Measurements from ENCODE around the gene IGFBP3.

Gene IGFBP3

GRCh38 chr7:45894665-45895062 lies 26.4 kb downstream of the IGFBP3 start:
- H2AFZ ChIP-seq: no peak overlapping the region
- no peak overlapping the region for H3K9ac ChIP-seq
- no peaks in the 10 kb centered on the region for H3K79me2 ChIP-seq
- no peaks in the 10 kb centered on the region for H3K36me3 ChIP-seq (ENCODE audit: control insufficient read depth, insufficient read depth, low read length)
- H3K4me3 ChIP-seq (ENCODE audit: low read depth, low read length): no peak overlapping the region
- no peak for TF ChIP-seq CTCF (IDR thresholded peaks at IDR 0.05)
- no peak overlapping the region for H3K27ac ChIP-seq
- no peaks in the 10 kb centered on the region for H3K9me3 ChIP-seq (ENCODE audit: control insufficient read depth, low read length)
- no peak overlapping the region for H3K4me2 ChIP-seq (ENCODE audit: low read length)
- H3K27me3 ChIP-seq (ENCODE audit: control insufficient read depth, insufficient read depth, low read length): no peaks in the 10 kb centered on the region
- no peaks in the 10 kb centered on the region for H3K4me1 ChIP-seq

- no peak for TF ChIP-seq CTCF (IDR thresholded peaks at IDR 0.05)
- H3K4me2 ChIP-seq (ENCODE audit: low read length): no peak overlapping the region
- no peak overlapping the region for H2AFZ ChIP-seq
- no peak overlapping the region for H3K4me3 ChIP-seq (ENCODE audit: low read depth, low read length)
- no peaks in the 10 kb centered on the region for H3K79me2 ChIP-seq
- H3K36me3 ChIP-seq (ENCODE audit: control insufficient read depth, insufficient read depth, low read length): no peaks in the 10 kb centered on the region
- H3K27me3 ChIP-seq (ENCODE audit: control insufficient read depth, insufficient read depth, low read length): no peaks in the 10 kb centered on the region
- H3K9ac ChIP-seq: no peak overlapping the region
- no peaks in the 10 kb centered on the region for H3K4me1 ChIP-seq
- H3K27ac ChIP-seq: no peak overlapping the region
- H3K9me3 ChIP-seq (ENCODE audit: control insufficient read depth, low read length): no peaks in the 10 kb centered on the region
Measured at GRCh38 chr7:45893996-45894664, 26.9 kb downstream of the IGFBP3 start.

- Histone ChIP-seq H3K79me2 (no peaks in the 10 kb centered on the region), H3K27me3 (ENCODE audit: control insufficient read depth, insufficient read depth, low read length) (no peaks in the 10 kb centered on the region)
Measured at GRCh38 chr7:45893374-45893995, 27.6 kb downstream of the IGFBP3 start.

GRCh38 chr7:45892407-45893035 lies 28.6 kb downstream of the IGFBP3 start:
- TF ChIP-seq CTCF (IDR thresholded peaks at IDR 0.05): no peak
- H3K79me2 ChIP-seq: no peaks in the 10 kb centered on the region
- no peaks in the 10 kb centered on the region for H3K27me3 ChIP-seq (ENCODE audit: control insufficient read depth, insufficient read depth, low read length)

More at GRCh38 chr7:45893374-45893995, 27.6 kb downstream of the IGFBP3 start:
- no peak overlapping the region for H3K4me2 ChIP-seq (ENCODE audit: low read length)
- no peak overlapping the region for H2AFZ ChIP-seq
- H3K27ac ChIP-seq: no peak overlapping the region
- no peak overlapping the region for H3K4me3 ChIP-seq (ENCODE audit: low read depth, low read length)
- no peaks in the 10 kb centered on the region for H3K9me3 ChIP-seq (ENCODE audit: control insufficient read depth, low read length)
- H3K9ac ChIP-seq: no peak overlapping the region
- no peak for TF ChIP-seq CTCF (IDR thresholded peaks at IDR 0.05)
- no peaks in the 10 kb centered on the region for H3K36me3 ChIP-seq (ENCODE audit: control insufficient read depth, insufficient read depth, low read length)
- H3K4me1 ChIP-seq: no peaks in the 10 kb centered on the region

More at GRCh38 chr7:45892407-45893035, 28.6 kb downstream of the IGFBP3 start:
- no peaks in the 10 kb centered on the region for H3K9me3 ChIP-seq (ENCODE audit: control insufficient read depth, low read length)
- no peaks in the 10 kb centered on the region for H3K36me3 ChIP-seq (ENCODE audit: control insufficient read depth, insufficient read depth, low read length)
- H2AFZ ChIP-seq: no peak overlapping the region
- no peak overlapping the region for H3K4me2 ChIP-seq (ENCODE audit: low read length)
- no peak overlapping the region for H3K9ac ChIP-seq
- H3K4me1 ChIP-seq: no peaks in the 10 kb centered on the region
- H3K4me3 ChIP-seq (ENCODE audit: low read depth, low read length): no peak overlapping the region
- H3K27ac ChIP-seq: no peak overlapping the region
